NCI-H187 (cell line): ENCODE measurements around the gene ZNF341.

Source experiments
- DNase-seq, 2 experiments: peaks; one replicate each; lab custom pipeline; 2025; lab: John Stamatoyannopoulos, UW

Gene ZNF341

DNA sequence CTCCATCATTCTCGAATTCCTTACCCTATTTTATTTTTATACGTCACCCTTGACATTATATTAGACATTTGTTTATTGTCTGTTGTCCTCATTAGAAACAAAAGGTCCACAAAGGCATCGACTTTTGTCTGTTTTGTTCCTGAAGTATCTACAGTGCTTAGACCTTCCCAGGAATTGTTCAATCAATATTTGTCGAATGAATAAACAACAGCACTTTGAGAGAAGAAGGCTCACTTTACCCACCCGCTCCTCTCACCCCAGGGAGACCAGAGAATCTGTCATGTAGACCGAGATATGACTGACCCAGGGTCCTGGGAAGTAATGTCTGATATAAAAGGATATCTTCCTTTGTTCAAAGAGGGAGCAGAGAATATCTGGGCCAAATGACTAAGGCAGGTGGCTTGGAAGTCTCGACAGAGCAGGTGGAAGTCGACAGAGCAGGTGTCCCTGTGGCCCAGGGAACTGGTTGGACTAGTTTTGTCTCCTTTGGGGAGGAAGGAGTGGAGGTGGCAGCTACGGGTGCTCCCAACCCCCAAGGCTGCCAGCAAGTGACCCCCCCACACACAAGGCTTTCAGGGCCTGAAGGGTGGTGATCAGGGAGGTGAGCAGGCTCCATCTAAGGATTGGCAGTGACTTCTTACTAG lies 64.6 kb downstream of the ZNF341 start:
- DNase-seq: no peak

DNA sequence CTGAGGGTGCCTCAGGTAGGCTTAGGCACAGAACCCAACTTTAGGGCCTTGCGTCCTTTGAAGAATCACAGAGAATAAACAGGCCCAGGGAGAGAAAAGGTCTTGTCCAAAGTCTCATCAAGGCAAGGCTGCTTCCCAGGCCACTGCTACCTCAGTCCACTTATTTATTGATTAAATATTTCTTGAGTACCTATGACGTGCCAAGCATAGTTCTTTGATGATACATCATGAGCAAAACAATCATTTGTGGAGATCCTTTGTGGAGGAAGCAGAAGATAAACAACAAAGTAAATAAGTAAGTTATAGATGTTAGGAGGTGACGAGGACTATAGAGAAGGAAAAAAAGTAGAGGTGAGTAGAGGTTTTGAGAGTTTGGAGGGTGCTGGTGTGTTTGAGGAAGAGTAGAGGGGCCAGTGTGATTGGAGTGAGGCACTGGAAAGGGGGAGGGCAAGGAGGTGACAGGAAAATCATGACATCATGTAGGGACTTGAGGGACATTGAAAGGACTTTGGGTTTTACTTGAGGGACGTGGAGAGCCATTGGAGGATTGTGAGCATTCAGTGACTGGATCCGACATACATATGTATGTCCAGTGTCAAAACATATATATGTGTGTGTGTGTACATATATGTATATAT lies 65.2 kb downstream of the ZNF341 start:
- DNase-seq: no peak

DNA sequence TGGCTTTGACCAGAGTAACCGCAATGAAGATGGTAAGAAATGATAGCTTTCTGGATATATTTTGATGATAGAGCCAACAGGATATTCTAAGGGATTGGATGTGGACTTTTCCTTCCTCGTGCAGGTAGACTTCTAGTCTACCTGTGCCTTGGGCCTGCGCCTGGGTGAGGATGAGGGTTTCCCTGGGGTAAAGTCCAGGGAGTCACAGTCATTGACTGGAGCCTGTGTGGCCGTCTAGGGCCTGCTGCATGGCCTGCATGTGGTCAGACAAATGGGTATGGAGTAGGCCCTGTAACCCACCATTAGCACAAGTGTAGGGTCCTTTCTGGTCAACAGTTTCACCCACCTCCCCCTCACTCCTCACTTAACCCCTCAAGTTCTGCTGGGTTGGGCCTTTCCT lies 66.6 kb downstream of the ZNF341 start:
- DNase-seq: no peak

DNA sequence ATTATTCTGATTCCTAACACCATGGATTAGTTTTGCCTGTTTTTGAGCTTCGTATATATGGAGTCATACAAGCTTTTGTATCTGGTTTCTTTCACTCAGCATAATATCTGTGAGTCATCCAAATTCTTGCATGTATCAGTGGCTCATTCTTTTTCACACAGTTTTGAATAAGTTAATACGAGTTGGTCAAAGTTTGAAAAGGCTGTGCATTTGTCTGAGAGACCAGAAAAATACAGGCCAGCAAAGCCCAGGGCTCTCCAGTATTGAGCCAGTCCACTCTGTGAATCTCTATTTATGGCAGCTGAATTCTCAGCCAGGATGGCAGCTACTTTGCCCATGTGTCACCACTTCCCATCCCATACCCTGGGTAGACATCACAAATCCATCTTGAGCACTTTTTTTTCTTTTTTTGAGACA lies 72.1 kb downstream of the ZNF341 start:
- DNase-seq: no peak

DNA sequence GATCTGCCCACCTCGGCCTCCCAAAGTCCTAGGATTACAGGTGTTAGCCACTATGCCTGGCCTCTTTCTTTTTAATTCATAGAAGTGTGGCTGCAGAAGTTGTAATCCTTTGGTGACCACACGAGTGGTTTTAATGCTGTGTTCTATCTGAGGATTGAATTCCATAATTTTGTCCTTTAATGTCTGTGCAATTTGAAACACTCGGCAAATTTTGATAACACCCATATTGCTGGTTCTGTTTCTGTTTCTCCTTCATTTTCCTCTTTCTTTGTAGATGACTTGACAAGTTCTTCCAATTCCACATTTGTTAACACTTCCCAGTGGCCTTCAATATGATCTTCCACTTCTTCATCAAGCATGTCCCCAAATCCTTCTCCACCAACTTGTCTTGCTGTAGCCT lies 76.6 kb downstream of the ZNF341 start:
- no peak for DNase-seq

DNA sequence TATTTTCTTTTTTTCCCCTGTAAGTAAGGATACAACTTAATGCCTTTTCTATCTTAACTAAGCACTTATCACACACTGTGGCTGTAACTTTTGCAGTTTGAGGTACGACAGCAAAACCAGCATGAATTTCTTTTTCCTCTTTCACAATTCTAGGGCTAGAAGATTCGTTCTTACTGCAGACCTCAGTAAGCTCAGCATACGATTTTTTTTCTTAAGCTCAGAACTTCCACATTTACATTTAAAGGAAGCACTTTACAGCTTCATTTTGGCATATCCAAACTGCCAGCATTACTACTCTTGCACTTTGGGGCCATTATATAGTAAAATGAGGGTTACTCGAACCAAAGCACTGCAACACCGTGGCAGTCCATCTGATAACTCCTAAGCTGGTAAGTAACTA lies 78.5 kb downstream of the ZNF341 start:
- DNase-seq: no peak

DNA sequence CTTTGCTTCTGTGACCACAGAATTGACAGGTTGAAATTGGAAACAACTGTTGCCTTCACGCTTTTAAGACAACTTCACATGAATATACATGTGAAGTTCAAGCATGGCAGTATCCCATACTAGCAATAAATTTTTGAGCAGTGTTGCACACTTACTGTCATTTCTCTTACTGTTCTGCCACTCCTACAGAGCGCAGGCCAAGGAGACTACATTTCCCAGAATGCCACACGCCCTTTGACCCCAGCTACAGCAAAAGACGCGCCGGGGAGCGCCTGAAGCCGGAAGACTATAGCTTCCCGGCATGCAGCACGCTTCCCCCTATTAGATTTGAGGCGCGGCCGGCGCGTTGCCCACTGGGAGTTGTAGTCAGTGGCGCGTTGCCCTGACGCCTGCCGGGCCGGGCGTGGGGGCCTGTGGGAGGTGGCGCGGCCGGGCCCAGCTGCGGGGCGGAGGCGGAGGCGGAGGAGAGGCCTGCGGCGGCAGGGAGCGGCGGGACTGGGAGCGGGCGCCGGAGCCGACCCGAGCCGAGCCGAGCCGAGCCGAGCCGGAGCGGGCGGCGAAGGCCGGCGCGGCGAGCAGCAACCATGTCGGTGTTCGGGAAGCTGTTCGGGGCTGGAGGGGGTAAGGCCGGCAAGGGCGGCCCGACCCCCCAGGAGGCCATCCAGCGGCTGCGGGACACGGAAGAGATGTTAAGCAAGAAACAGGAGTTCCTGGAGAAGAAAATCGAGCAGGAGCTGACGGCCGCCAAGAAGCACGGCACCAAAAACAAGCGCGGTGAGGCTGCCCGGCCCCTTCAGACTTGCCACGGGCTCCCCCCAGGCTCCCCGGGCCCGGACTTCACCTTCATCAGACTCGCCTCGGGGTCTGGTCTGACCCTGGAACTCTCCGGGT lies 79.3 kb downstream of the ZNF341 start, which contains the start of gene CHMP4B:
TSS of gene CHMP4B (plus strand) at position 464 of the 891 bp plus-strand sequence. CDS start at position 585, 121 bp downstream.
- DNase-seq: peak; percentile 93 to 97

DNA sequence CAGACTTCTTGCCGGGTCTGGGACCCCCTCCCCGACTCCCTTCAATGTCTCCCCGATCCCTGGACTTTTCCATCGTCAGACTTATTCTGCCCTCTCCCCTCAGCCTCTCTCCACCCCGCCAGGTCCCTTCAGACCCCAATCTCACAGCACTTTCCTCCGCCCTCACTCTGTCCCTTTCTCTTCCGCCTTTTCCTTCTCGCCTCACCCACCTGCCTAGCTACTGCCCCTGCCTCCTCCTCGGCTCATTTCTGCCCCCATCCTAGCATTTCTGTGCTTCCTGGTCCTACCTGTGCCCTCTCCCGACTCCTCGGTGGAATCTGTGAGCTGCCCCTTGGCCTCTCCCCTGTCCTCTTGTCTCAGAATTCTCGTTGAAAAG lies 80.0 kb downstream of the ZNF341 start:
- DNase-seq: no peak

DNA sequence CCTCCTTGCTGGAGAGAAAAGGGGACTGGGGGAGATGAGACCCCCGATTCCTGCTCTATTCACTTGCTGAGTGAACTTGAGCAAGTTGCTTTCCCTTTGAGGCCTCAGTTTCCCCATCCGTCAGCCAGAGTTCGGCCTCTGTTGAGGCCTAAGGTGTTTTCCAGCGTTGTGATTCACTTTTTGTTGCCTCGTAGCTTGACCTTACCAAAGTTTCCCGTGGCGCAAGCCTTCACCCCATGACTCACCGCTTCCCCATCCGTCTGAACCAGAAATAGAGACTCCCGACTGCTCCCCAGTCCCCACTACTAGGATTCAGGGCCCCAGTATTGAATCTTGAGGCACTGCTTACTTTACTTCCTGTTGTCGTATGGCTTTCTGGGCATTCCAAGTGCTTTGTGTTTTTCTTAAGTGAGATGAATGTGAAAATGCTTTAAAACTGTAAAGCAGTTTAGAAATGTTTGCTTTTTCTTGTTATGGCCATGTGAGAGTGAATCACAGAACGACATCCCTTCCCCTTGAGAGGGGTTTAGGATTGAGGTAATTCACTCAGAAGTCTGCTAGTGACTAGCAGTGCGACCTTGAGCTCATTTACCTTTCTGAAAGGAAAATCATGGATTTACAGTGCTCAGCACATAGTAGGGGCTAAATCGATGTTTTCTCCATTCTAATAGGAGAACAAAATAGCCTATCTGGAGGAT lies 80.5 kb downstream of the ZNF341 start:
- no peak for DNase-seq

DNA sequence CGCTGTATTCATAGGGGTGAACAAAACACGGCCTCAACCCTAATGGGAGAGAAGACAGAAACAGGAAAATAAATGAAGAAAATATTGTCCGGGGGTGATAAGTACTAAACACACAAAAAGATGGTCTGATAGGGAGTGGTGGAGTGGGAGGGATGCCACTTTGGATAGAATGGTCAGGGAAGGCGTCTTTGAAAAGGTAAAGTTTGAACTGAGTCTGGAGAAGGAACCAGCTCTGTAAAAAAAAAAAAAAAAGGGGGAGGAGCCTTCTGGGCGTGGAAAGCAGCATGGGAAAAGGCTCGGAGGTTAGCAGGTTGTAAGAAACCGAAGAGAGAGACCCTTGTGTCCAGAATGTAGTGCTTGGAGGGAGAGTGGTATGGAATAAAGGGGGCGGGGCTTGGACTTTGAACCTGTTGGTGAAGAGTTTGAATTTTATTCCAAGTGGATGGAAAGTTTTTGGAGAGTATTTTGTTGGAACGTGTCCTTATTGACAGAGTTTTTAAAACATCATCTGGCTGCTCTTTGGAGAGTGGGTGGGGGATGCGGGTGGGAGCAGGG lies 81.2 kb downstream of the ZNF341 start:
- DNase-seq: no peak

DNA sequence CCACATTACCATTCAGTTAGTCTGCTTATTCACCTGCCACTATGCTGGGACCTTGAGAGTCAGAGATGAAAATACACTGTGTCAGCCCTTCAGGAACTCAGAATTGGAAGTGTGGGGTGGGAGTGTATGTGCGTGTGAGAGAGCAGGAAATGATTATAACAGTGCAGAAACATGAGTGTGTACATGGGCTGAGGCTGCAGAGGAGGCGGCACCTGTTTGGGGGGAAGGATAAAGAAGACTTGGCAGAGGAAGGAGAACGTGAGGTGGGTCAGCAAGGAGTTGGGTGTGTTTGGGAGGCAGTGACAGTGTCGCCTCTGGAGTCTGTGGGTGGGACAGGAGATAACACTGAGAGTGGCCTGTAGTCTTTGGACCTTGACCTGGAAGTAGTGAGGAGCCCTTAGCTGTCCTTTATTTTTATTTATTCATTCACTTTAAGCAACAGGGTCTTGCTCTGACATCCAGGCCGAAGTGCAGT lies 82.5 kb downstream of the ZNF341 start:
- DNase-seq: no peak

DNA sequence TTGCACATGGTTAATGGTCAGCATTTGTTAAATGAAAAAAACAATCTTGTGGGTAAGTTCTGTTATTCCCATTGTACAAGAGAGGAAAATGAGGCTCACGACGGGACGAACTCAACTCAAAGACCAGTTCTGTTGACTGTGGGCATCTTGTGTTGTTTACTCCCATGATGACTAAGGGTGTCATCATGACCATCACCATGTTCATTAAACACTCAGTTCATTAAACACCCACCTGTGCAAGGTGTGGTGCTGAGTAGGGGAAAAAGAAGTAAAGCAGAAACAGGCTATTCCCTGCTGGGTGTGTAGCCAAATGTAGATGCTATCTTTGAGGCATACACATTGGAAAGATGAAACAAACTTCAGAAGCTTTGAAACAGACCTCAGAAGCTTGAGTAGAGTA lies 83.9 kb downstream of the ZNF341 start:
- no peak for DNase-seq

DNA sequence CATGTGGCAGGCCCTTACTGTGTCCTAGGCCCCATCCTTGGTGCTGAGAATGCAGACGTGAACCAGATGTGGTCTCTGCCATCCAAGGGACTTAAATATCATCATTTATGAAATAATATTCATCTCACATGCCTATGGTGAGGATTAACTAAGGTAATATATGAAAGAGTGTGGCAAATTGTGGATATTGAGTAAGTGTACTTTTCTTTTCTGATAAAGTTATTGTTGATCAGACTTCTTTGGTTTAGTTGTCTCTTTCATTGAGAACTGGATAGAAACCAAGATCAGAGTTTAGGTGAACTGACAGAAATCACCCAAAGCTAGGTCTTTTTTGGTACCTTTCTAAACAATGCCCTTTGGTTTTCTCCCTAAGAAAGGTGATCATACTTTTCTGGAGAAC lies 84.4 kb downstream of the ZNF341 start:
- DNase-seq: no peak

DNA sequence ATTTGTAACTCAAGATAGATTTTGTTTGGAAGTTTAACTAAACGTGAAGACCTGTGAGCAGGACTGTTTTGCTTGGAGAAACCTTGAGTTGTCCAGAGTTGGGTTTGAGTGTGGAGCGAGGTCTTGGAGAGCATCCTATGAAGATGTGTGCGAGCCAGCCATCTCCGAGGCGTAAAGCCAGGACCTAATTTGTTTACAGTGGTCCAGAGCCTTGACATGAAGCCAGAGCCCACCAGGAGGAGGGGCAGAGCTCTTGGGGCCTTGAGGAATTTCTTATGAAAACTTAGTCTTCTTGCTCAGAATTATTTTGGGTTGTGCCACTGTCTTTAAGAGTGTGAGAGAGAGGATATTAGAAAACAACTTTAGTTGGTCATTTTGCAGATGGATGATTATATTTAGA lies 85.6 kb downstream of the ZNF341 start:
- no peak for DNase-seq

DNA sequence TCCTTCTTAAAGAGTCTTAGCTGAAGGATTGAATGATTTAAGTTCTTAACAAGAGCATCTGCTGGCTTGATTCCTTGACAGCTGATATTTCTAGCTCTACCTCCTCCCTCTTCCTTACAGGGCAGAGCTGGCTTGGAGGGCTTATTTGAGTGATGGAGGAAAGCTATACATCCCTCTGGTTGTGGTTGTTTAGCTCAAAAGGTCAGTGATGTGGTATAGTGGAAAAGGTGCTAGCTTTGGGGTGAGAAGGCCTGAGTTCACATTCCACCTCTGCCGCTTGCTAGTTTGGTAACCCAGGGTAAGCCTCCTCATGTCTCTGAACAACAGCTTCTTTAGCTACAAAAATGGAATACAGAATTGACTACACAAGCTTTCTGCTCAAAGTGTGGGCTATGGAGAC lies 87.7 kb downstream of the ZNF341 start:
- no peak for DNase-seq

DNA sequence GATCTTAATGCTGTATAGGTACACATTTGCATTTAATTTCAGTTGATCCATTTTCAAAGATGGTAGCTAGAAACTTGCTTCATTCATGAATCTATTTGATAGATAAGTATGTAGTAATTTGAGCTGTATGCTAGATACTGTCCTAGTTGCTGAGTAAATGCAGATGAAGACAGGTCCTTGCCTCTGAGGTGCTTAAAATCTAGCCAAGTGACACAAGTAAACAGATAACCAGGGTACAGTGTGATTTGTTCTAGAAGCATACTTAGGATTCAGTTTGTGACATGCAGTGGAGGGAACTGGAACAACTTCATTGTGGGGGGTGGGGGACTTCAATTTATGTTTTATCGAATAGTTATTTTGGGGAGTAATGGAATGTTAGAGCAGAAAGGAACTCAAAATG lies 88.6 kb downstream of the ZNF341 start:
- DNase-seq: no peak

DNA sequence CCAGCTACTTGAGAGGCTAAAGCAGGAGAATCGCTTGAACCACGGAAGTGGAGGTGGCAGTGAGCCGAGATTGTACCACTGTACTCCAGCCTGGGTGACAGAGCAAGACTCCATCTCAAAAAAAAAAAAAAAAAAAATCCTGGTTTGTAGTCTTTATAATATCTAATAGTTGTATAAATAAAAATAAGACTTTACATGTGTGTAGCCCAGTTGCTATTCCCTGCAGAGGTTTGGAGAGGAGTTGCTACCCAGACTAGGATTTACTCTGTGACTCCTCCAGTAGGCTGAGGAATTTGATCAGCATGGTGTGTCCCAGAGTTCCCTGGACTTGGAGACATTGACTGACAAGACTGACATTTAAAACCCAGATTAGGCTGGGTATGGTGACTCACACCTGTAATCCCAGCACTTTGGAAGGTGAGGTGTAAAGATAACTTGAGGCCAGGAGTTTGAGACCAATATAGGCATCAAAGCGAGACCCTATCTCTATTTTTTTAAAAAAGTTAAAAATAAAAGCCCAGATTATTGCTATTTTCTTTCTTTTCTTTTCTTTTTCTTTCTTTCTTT lies 89.6 kb downstream of the ZNF341 start:
- no peak for DNase-seq

DNA sequence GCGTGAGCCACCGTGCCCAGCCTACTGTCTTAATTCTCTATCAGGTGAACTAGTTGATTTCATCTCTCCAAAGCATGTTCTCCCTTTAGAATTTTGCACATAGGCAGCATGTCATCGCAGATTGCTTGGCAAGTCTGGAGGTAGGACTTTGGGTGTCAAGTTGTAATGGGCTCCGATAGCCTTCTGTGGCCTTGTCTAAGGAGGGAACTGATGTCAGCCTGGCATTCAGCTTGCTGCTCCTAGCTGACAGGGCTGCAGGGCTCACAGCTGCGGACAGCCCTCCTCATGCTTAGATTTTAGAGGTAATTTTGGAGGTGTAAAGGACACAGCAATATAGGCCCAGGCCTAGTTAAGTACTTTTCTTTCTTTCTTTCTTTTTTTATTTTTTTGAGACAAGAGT lies 90.6 kb downstream of the ZNF341 start:
- no peak for DNase-seq

DNA sequence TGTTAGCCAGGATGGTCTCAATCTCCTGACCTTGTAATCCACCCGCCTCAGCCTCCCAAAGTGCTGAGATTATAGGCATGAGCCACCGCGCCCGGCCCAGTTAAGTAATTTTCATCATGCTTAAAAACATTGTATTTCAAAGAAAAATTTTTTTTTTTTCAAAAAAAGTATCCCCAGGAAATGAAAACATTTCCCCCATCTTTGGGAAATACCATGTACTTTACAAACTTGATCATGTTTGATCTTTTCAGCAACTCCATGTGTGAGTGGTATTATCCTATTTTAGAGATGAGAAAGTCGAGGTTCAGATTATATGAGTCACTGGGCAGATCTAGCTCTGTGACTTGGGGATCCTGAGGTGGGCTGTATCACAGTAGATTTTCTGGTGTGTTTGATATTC lies 91.2 kb downstream of the ZNF341 start:
- no peak for DNase-seq

DNA sequence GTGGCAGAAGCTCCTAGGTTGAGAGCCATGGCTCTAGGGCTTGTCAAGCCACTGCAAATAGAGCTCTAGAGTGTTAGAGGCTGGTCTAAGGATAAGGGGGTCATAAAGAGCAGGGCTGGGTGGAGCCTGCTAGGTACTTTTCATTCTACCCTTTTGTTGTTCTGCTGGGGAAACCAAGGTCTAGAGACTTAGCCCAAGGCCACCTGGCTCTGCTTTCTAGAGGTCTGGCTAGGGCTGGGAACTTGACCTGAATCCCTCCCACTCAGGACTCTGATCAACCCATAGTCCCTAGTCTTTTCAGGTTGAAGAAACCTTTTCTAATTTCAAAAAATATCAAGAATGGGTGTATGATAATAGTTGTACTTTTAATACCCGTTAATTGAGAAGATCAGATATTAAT lies 93.1 kb downstream of the ZNF341 start:
- no peak for DNase-seq
